SU-DHL-6 (cell line): Measurements from ENCODE around the gene MAML3.

Source experiments
- H2AFZ ChIP-seq: fragments of 200-600 bp; sonication (generic); 2 replicates; pipeline ENCODE4 v1.6.1; 2014; ENCODE audit warnings: low read depth, mild to moderate bottlenecking, moderate library complexity, mixed read lengths, antibody characterized with exemption, low read length; ENCODE audit not compliant: severe bottlenecking
- H3F3A ChIP-seq: fragments of 200-600 bp; shearing (Covaris generic); 2 replicates; pipeline ENCODE4 v1.6.0; 2016; ENCODE audit warnings: antibody characterized with exemption, mild to moderate bottlenecking; ENCODE audit not compliant: insufficient read depth
- H3K27ac ChIP-seq: fragments of 200-600 bp; sonication (generic); 2 replicates; pipeline ENCODE4 v1.5.1; 2016; ENCODE audit warnings: low read depth, mild to moderate bottlenecking, low read length, moderate library complexity, mixed read lengths
- H3K27me3 ChIP-seq: fragments of 200-600 bp; sonication (generic), shearing (Covaris generic); 2 replicates; pipeline ENCODE4 v1.6.0; 2014; ENCODE audit warnings: mild to moderate bottlenecking, low read length
- H3K36me3 ChIP-seq: fragments of 200-600 bp; sonication (generic); 2 replicates; pipeline ENCODE4 v1.6.1; 2014; ENCODE audit warnings: mild to moderate bottlenecking, low read length, mixed read lengths
- H3K4me2 ChIP-seq: fragments of 300-600, 200-600 bp; shearing (Covaris generic), sonication (generic); 2 replicates; pipeline ENCODE4 v1.6.0; 2014; ENCODE audit warnings: low read length, low read depth, mild to moderate bottlenecking; ENCODE audit not compliant: poor library complexity, severe bottlenecking
- H3K4me3 ChIP-seq: fragments of 200-600 bp; sonication (generic); 2 replicates; pipeline ENCODE4 v1.5.1; 2014; ENCODE audit warnings: antibody characterized with exemption, low read length, mild to moderate bottlenecking, mixed read lengths; ENCODE audit not compliant: insufficient read depth, poor library complexity, severe bottlenecking
- H3K79me2 ChIP-seq: fragments of 200-600 bp; sonication (generic); 2 replicates; pipeline ENCODE4 v1.6.1; 2014; ENCODE audit warnings: mild to moderate bottlenecking, low read length, moderate library complexity; ENCODE audit not compliant: insufficient read depth
- H3K9ac ChIP-seq: fragments of 200-600 bp; sonication (generic); 2 replicates; pipeline ENCODE4 v1.7.0; 2014; ENCODE audit warnings: mild to moderate bottlenecking, low read length
- H3K9me2 ChIP-seq: fragments of 200-600 bp; sonication (generic); replicated peaks from 2 replicates; pipeline ENCODE4 v1.6.1; 2014; ENCODE audit warnings: low read length; ENCODE audit not compliant: insufficient read depth
- H3K9me3 ChIP-seq: fragments of 200-600 bp; sonication (generic); 2 replicates; pipeline ENCODE4 v1.6.1; 2014; ENCODE audit warnings: low read length, mixed read lengths; ENCODE audit not compliant: insufficient read depth
- H4K20me1 ChIP-seq: fragments of 200-600 bp; sonication (generic); 2 replicates; pipeline ENCODE4 v1.6.1; 2014; ENCODE audit warnings: low read depth, mild to moderate bottlenecking, antibody characterized with exemption, low read length, moderate library complexity, mixed read lengths
- CTCF ChIP-seq: fragments of 200-600 bp; sonication (generic); IDR thresholded peaks from one replicate; pipeline ENCODE4 v1.5.1; 2017; ENCODE audit warnings: antibody characterized with exemption, mild to moderate bottlenecking, low read length, moderate library complexity; ENCODE audit not compliant: insufficient read depth, poor library complexity, severe bottlenecking
- EZH2phosphoT487 ChIP-seq: fragments of 200-600 bp; sonication (generic), shearing (Covaris generic); conservative IDR thresholded peaks from 2 replicates; pipeline ENCODE4 v1.6.1; 2018; ENCODE audit warnings: mild to moderate bottlenecking, antibody characterized with exemption, low read length, moderate library complexity, mixed read lengths

The MAML3 gene

GRCh38 chr4:140105436-140105835 is 48.5 kb downstream of the MAML3 start:
- no peak overlapping the region for H3K9ac ChIP-seq
- no peak overlapping the region for H3K4me3 ChIP-seq
- H3K9me2 ChIP-seq: no peaks in the 10 kb centered on the region
- no peak overlapping the region for H3K27ac ChIP-seq
- no peak for TF ChIP-seq EZH2phosphoT487
- TF ChIP-seq CTCF: no peak
- no peak overlapping the region for H3K4me2 ChIP-seq
- no peaks in the 10 kb centered on the region for H3K79me2 ChIP-seq
- H4K20me1 ChIP-seq: no peaks in the 10 kb centered on the region
- H3F3A ChIP-seq: no peaks in the 10 kb centered on the region
- no peak overlapping the region for H2AFZ ChIP-seq
- no peaks in the 10 kb centered on the region for H3K9me3 ChIP-seq
- H3K27me3 ChIP-seq: no peaks in the 10 kb centered on the region
- H3K36me3 ChIP-seq: no peaks in the 10 kb centered on the region

DNA sequence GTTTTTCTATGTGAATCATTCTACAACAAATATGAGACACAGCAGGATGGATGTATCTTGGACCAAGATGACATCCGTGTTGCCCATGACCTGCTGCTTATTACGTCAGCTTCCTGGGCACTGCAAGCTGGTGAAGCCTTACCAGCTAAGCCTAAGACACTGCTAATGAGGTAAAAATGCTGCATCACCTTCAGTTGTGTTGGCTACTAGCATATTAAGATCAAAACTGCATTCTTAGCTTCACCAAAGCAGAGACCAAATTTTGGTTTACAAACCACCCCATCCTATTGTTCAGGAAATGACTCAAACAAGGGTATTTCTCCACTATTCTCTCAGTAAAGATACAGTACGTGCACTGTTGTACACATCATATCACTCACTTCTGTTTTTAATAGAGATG is 50.3 kb downstream of the MAML3 start:
- H3K27ac ChIP-seq: no peak overlapping the region
- no peaks in the 10 kb centered on the region for H3K27me3 ChIP-seq
- no peak overlapping the region for H2AFZ ChIP-seq
- no peaks in the 10 kb centered on the region for H4K20me1 ChIP-seq
- no peaks in the 10 kb centered on the region for H3K36me3 ChIP-seq
- H3K9ac ChIP-seq: no peak overlapping the region
- no peak overlapping the region for H3K4me3 ChIP-seq
- H3F3A ChIP-seq: no peaks in the 10 kb centered on the region
- TF ChIP-seq EZH2phosphoT487: no peak
- no peaks in the 10 kb centered on the region for H3K9me3 ChIP-seq
- no peaks in the 10 kb centered on the region for H3K79me2 ChIP-seq
- H3K9me2 ChIP-seq: no peaks in the 10 kb centered on the region
- H3K4me2 ChIP-seq: no peak overlapping the region

GRCh38 chr4:140102421-140102820 is 51.6 kb downstream of the MAML3 start:
- H3K9ac ChIP-seq: no peak overlapping the region
- H3K27ac ChIP-seq: no peak overlapping the region
- no peak overlapping the region for H2AFZ ChIP-seq
- TF ChIP-seq CTCF (no peak), EZH2phosphoT487 (no peak)
- H3K4me2 ChIP-seq: no peak overlapping the region
- H3K36me3 ChIP-seq: no peaks in the 10 kb centered on the region
- H4K20me1 ChIP-seq: no peaks in the 10 kb centered on the region
- H3F3A ChIP-seq: no peaks in the 10 kb centered on the region
- H3K4me3 ChIP-seq: no peak overlapping the region
- no peaks in the 10 kb centered on the region for H3K9me3 ChIP-seq
- H3K27me3 ChIP-seq: no peaks in the 10 kb centered on the region
- H3K79me2 ChIP-seq: no peaks in the 10 kb centered on the region
- no peaks in the 10 kb centered on the region for H3K9me2 ChIP-seq

- no peak overlapping the region for H3K4me2 ChIP-seq
- H3K27me3 ChIP-seq: no peaks in the 10 kb centered on the region
- H3K27ac ChIP-seq: no peak overlapping the region
Measured at GRCh38 chr4:140100771-140101170, 53.2 kb downstream of the MAML3 start.

More at GRCh38 chr4:140100771-140101170, 53.2 kb downstream of the MAML3 start:
- no peaks in the 10 kb centered on the region for H3K9me3 ChIP-seq
- H3K4me3 ChIP-seq: no peak overlapping the region
- H4K20me1 ChIP-seq: no peaks in the 10 kb centered on the region
- no peaks in the 10 kb centered on the region for H3K9me2 ChIP-seq
- H3F3A ChIP-seq: no peaks in the 10 kb centered on the region
- no peak overlapping the region for H2AFZ ChIP-seq
- H3K36me3 ChIP-seq: no peaks in the 10 kb centered on the region
- no peak overlapping the region for H3K9ac ChIP-seq
- no peaks in the 10 kb centered on the region for H3K79me2 ChIP-seq
- TF ChIP-seq EZH2phosphoT487: no peak
- no peak for TF ChIP-seq CTCF
